Natural killer cell (primary cell): ENCODE results near the gene MCM10. TPM values are rescaled to one million over a fixed set of nuclear protein-coding genes. Genes with fewer than 3 reads are reported as not detected.
A peak's percentile ranks its signal among the peaks of the same experiment; 100 is the strongest.

ENCODE experiments used
- ATAC-seq, 3 donors: fragments of 150-1000 bp in 2 of 3; fragments of 200-7000 bp in 1 of 3; cut with Tn5 transposase; 1 replicate in 1 of 3; 2 replicates in 2 of 3; pipeline ENCODE4 v1.10.0; 2021; ENCODE audit warnings: mild to moderate bottlenecking in 2 of 3, moderate library complexity in 2 of 3
- DNase-seq, 2 donors: peaks; one replicate each; pipeline versions ENCODE4 v3.0.0 to v3.0.0-alpha.2; 2013 to 2021; ENCODE audit warnings: mixed read lengths in 1 of 2
- H3K27ac ChIP-seq: one replicate; pipeline ENCODE4 v1.5.1; 2013; ENCODE audit warnings: mild to moderate bottlenecking, low read length
- H3K27me3 ChIP-seq: one replicate; pipeline ENCODE4 v1.6.1; 2013; ENCODE audit warnings: low read length; ENCODE audit not compliant: control insufficient read depth, insufficient read depth
- H3K36me3 ChIP-seq: one replicate; pipeline ENCODE4 v1.6.1; 2013; ENCODE audit warnings: low read length; ENCODE audit not compliant: control insufficient read depth, insufficient read depth
- H3K4me1 ChIP-seq: one replicate; pipeline ENCODE4 v1.6.1; 2013; ENCODE audit warnings: low read length; ENCODE audit not compliant: control insufficient read depth, insufficient read depth
- H3K4me3 ChIP-seq: one replicate; pipeline ENCODE4 v1.5.1; 2013; ENCODE audit warnings: low read length
- H3K9me3 ChIP-seq: one replicate; pipeline ENCODE4 v1.6.1; 2013; ENCODE audit warnings: low read length; ENCODE audit not compliant: control insufficient read depth, insufficient read depth
- H3K27ac Mint-ChIP-seq, 2 donors: one replicate each; pipeline ENCODE4 v1.8.0; 2022; ENCODE audit warnings: mild to moderate bottlenecking in 2 of 2, mixed read lengths in 2 of 2, moderate library complexity in 1 of 2
- H3K27me3 Mint-ChIP-seq, 2 donors: one replicate each; pipeline ENCODE4 v1.8.0; 2022; ENCODE audit warnings: low read depth in 2 of 2, mixed read lengths in 2 of 2
- H3K36me3 Mint-ChIP-seq: one replicate; pipeline ENCODE4 v1.8.0; 2022; ENCODE audit warnings: mixed read lengths
- H3K4me1 Mint-ChIP-seq, 2 donors: one replicate each; pipeline ENCODE4 v1.8.0; 2022; ENCODE audit warnings: mixed read lengths in 2 of 2
- H3K4me3 Mint-ChIP-seq: one replicate; pipeline ENCODE4 v1.8.0; 2022; ENCODE audit warnings: mild to moderate bottlenecking, moderate library complexity, mixed read lengths
- H3K9me3 Mint-ChIP-seq, 2 donors: one replicate each; pipeline ENCODE4 v1.8.0; 2022; ENCODE audit warnings: mixed read lengths in 2 of 2
- whole genome bisulfite sequencing: methylation state at CpG from one replicate; pipeline ENCODE4 v1.1.7; 2013; ENCODE audit warnings: missing lambda C conversion rate; ENCODE audit not compliant: insufficient coverage; 5-methylcytosine and 5-hydroxymethylcytosine counted together
- intact Hi-C: fragments of 100-400 bp; cut with micrococcal nuclease; formaldehyde crosslinking; loops from one replicate; pipeline ENCODE4 v1.14.2; 2022
- total RNA-seq, 4 donors: library from RNA; stranded (reverse); fragments of 120-200 nt in 1 of 4; gene quantifications; one replicate each; pipeline versions ENCODE4 v1.2.3 to v1.2.4, GENCODE V29; 2013 to 2022
- TF ChIP-seq, protein P1 (sequence below): fragments of 200-600 bp; IDR thresholded peaks from one replicate; pipeline ENCODE4 v1.8.0; 2022; ENCODE audit warnings: antibody characterized with exemption

Gene MCM10
- total RNA-seq, 3 donors from 2014 or later (not counting 1 experiment from before 2014, with no cell fraction given) = 0.73 to 2.9 (median 1.3) TPM

GRCh38 chr10:13222566-13222965 lies 61.2 kb downstream of the MCM10 start:
- Mint-ChIP-seq H3K4me3 (no peak overlapping the region), H3K36me3 (no peaks in the 10 kb centered on the region), H3K27ac (no peak overlapping the region), H3K27me3 (no peaks in the 10 kb centered on the region), H3K9me3 (no peaks in the 10 kb centered on the region), H3K4me1 (peaks cover 0 to 7% of the 10 kb centered on the region in 2 donors)
- Histone ChIP-seq H3K36me3 (no peaks in the 10 kb centered on the region), H3K27ac (no peak overlapping the region), H3K4me1 (no peaks in the 10 kb centered on the region), H3K27me3 (no peaks in the 10 kb centered on the region), H3K9me3 (no peaks in the 10 kb centered on the region), H3K4me3 (no peak overlapping the region)
- intact Hi-C loops = no loop called here
- 90% methylated on average over 4 of the region's 7 CpGs for WGBS
- TF ChIP-seq, protein P1, sequence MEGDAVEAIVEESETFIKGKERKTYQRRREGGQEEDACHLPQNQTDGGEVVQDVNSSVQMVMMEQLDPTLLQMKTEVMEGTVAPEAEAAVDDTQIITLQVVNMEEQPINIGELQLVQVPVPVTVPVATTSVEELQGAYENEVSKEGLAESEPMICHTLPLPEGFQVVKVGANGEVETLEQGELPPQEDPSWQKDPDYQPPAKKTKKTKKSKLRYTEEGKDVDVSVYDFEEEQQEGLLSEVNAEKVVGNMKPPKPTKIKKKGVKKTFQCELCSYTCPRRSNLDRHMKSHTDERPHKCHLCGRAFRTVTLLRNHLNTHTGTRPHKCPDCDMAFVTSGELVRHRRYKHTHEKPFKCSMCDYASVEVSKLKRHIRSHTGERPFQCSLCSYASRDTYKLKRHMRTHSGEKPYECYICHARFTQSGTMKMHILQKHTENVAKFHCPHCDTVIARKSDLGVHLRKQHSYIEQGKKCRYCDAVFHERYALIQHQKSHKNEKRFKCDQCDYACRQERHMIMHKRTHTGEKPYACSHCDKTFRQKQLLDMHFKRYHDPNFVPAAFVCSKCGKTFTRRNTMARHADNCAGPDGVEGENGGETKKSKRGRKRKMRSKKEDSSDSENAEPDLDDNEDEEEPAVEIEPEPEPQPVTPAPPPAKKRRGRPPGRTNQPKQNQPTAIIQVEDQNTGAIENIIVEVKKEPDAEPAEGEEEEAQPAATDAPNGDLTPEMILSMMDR = no peak
- ATAC-seq (no peak), DNase-seq (no peak)

DNA sequence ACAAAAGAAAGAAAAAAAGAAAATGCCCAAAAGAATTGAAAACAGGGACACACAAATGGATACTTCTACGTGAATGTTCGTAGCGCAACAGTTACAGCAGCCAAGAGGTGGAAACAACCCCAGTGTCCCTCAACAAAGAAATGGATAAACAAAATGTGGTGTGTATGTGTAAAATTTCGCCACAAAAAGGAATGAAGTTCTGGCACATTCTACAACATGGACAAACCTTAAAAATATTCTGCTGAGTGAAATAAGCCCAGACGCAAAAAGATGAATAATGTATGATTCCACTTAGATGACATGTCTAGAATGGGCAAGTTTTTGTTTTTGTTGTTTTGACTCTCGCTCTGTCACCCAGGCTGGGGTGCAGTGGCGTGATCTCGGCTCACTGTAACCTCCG lies 61.9 kb downstream of the MCM10 start:
- DNase-seq (no peak), ATAC-seq (no peak)
- intact Hi-C loops = no loop called here
- no peak overlapping the region for H3K4me3 Mint-ChIP-seq
- no peak overlapping the region for H3K4me3 ChIP-seq
- TF ChIP-seq, protein P1 = no peak
- H3K4me1 ChIP-seq = no peaks in the 10 kb centered on the region
- no peaks in the 10 kb centered on the region for H3K27me3 ChIP-seq
- H3K9me3 ChIP-seq = no peaks in the 10 kb centered on the region
- no peaks in the 10 kb centered on the region for H3K36me3 ChIP-seq
- no peaks in the 10 kb centered on the region for H3K9me3 Mint-ChIP-seq
- H3K36me3 Mint-ChIP-seq = no peaks in the 10 kb centered on the region
- no peaks in the 10 kb centered on the region for H3K27me3 Mint-ChIP-seq
- H3K27ac ChIP-seq = no peak overlapping the region
- no peak overlapping the region for H3K27ac Mint-ChIP-seq
- WGBS = 84% methylated on average over 8 of the region's 9 CpGs
- H3K4me1 Mint-ChIP-seq = peaks cover 0 to 7% of the 10 kb centered on the region in 2 donors

DNA sequence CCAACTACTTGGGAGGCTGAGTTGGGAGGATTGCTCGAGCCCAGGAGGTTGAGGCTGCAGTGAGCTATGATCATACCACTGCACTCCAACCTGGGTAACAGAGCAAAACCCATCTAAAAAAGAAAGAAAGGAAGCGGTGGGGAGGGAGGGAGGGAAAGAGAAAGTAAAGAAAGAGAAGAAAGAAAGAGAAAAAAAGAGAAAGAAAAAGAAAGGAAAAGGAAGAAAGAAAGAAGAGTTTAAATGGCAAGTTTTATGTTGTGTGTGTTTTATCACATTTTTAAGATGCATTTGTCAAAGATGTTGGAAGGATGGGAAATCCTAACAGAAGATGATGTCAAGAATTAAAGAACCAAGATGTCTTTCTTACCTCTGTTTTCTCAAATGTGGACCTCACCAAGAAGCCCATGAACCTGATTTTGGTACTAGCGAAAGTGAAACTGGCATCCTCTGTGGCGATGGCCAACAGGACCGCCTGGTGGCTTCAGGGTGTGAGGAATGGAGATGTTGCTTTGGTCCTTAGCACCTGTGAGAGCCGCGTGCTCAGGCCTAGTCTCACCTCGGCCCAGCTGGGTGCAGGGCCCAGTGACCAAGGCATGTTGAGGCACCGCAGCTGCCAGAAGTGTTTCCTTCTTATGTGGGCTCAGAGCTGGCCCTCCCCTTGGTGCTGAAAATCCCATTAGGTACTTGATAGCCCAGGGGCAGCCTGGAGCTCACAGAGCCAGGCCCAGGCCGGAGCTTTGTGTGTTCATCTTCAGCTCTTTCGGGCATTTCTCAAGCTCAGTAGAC lies 63.0 kb downstream of the MCM10 start:
- intact Hi-C loops = no loop called here
- H3K27ac ChIP-seq = no peak overlapping the region
- Mint-ChIP-seq H3K4me3 (no peak overlapping the region), H3K27me3 (peaks cover 0 to 1% of the 10 kb centered on the region in 2 donors), H3K36me3 (no peaks in the 10 kb centered on the region), H3K4me1 (peaks cover 0 to 7% of the 10 kb centered on the region in 2 donors), H3K27ac (no peak overlapping the region), H3K9me3 (no peaks in the 10 kb centered on the region)
- H3K4me1 ChIP-seq = no peaks in the 10 kb centered on the region
- 72% methylated on average over 10 of the region's 11 CpGs for WGBS
- DNase-seq (no peak), ATAC-seq (peak in 1 of 3 donors; percentile 22)
- TF ChIP-seq, protein P1 = no peak
- H3K9me3 ChIP-seq = no peaks in the 10 kb centered on the region
- no peaks in the 10 kb centered on the region for H3K36me3 ChIP-seq
- no peaks in the 10 kb centered on the region for H3K27me3 ChIP-seq
- H3K4me3 ChIP-seq = no peak overlapping the region

GRCh38 chr10:13225601-13226000 lies 64.2 kb downstream of the MCM10 start:
- intact Hi-C loops = no loop called here
- H3K9me3 Mint-ChIP-seq = no peaks in the 10 kb centered on the region
- H3K4me1 ChIP-seq = no peaks in the 10 kb centered on the region
- no peaks in the 10 kb centered on the region for H3K27me3 ChIP-seq
- WGBS = 97% methylated on average over 8 of the region's 8 CpGs
- H3K27ac ChIP-seq = no peak overlapping the region
- H3K4me1 Mint-ChIP-seq = peaks cover 0 to 7% of the 10 kb centered on the region in 2 donors
- ATAC-seq = no peak
- no peak overlapping the region for H3K27ac Mint-ChIP-seq
- DNase-seq = no peak
- H3K9me3 ChIP-seq = no peaks in the 10 kb centered on the region
- H3K4me3 ChIP-seq = no peak overlapping the region
- TF ChIP-seq, protein P1 = no peak
- H3K27me3 Mint-ChIP-seq = peaks cover 0 to 9% of the 10 kb centered on the region in 2 donors
- no peaks in the 10 kb centered on the region for H3K36me3 ChIP-seq
- H3K36me3 Mint-ChIP-seq = no peaks in the 10 kb centered on the region
- no peak overlapping the region for H3K4me3 Mint-ChIP-seq
